ENCODE data around the gene PSMB7.

The PSMB7 gene

DNA sequence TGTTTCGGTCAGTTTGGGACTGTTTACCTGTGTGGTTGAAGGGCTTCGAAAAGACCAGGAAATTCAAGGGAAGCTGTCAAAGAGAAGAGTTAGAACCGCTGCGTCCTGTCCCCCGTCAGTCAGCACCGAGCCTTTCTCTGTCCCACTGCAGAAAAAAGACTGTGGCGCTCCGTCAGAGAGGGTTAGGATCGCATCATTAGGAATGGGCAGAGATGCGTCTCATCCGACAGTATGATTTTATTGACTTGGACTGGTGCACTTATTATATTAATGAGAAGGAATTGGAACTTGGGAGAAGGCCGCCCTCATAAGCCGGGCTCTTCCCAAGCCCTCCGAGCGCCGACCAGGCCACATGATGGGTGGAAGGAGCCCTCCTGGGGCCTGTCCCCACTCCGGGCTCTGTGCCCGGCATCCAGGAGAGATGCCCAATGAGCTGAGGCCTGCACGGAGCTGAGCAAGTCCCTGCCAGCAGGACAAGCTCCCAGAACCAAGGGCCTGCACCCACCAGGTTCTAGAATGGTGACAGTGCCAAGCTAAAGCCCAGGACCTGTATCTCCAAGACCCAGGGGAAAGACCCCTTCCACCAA lies 85.9 kb downstream of the PSMB7 start:
- in situ Hi-C loops (cut with MboI; ENCODE audit: low sequenced_read_pairs), result no loop called here

DNA sequence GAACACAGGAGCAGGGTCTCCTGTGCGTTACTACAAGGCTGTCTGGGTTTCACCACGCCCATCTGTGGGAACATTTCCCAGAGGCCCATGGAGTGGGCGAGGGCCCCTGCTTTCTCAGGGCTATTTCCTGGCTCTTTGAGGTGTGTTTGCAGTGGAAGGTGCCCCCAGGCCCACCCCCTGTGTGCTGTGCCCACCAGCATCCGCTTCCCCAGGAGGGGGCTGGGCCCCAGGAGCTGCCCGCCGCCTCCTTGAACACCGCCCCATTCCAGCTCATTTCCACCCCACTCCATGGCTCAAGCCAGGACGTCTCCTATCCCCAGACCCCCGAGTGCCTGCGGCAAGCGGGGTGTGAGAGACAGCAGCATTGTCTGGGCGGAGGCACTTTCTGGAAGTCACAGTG lies 87.0 kb downstream of the PSMB7 start:
- in situ Hi-C loops (cut with MboI; ENCODE audit: low sequenced_read_pairs), result no loop called here

DNA sequence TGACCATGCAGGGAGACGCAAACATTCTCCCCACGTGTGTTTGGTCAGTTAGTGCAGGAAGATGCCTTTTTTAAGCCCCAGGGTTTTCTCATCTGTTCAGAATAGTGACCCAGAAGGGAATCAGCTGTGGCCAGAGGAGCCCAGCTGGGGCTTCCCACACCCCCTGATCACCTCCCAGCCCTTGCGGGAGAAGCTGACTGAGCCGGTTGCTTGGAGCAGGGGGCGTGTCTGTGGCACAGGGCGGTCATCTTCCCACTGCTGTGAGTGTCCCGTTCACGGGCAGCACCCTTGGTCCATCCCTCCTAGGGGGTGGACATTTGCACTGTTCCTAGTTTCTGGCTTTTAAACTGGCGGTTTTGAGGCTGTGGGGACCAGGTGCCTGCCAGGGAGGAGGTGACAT lies 87.8 kb downstream of the PSMB7 start:
- in situ Hi-C loops (cut with MboI; ENCODE audit: low sequenced_read_pairs), result no loop called here

DNA sequence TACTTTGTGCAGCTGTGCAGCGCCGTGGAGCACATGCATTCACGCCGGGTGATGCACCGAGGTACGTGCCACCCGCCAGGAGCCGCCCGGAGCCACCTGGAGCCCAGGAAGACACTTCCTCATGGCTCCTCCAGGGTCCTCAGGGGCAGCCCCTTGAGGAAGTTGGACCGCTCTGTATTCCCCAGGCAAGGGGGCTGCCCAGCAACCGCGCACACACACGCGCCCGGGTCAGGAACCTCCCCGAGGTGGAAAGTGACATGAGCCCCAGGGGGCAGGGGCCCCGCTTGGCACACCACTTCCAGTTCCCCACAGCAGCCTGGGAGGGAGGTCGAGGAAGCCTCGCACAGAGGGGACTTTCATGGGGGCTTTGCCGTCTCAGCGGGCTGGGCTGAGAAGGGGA lies 88.9 kb downstream of the PSMB7 start:
- in situ Hi-C loops (cut with MboI; ENCODE audit: low sequenced_read_pairs), result no loop called here

DNA sequence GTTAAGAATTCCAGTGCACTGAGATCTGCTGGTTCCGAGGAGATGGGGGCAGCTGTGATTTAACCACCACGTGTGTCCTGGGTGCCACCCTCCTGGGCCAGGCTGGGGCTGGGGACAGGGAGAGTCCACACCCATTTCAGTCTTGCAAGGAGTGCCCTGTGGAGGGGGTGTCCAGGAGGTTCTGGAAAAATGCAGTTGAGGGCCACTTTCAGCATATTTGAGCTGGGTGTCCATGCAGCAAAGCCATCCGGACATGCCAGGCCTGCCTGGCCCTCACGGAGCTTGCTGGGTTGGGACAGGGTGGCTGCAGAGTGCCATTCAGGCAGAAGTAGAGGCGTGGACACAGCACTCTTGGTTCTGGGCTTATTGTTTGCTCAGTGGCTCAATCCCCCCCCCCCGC lies 89.4 kb downstream of the PSMB7 start:
- in situ Hi-C loops (cut with MboI; ENCODE audit: low sequenced_read_pairs), result no loop called here

DNA sequence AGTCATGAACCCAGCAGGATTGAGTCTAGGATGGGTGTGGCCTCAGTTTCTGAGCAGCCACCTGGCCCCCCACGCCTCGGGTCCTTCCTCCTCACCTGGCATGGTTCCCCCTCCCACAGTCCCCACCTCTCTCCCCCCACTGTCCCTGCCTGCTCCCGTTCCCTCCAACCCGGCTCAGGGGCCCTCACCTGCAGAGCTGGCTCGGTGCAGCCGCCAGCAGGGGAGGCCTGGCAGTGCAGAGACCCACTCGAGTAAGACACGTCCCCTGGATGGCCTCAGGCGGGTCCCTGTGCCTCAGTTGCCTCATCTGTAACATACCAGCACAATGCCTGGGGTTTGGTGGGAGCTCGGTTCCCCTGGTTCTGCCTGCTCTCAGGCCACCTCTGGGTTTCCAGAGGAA lies 91.3 kb downstream of the PSMB7 start:
- in situ Hi-C loops (cut with MboI; ENCODE audit: low sequenced_read_pairs), result no loop called here

DNA sequence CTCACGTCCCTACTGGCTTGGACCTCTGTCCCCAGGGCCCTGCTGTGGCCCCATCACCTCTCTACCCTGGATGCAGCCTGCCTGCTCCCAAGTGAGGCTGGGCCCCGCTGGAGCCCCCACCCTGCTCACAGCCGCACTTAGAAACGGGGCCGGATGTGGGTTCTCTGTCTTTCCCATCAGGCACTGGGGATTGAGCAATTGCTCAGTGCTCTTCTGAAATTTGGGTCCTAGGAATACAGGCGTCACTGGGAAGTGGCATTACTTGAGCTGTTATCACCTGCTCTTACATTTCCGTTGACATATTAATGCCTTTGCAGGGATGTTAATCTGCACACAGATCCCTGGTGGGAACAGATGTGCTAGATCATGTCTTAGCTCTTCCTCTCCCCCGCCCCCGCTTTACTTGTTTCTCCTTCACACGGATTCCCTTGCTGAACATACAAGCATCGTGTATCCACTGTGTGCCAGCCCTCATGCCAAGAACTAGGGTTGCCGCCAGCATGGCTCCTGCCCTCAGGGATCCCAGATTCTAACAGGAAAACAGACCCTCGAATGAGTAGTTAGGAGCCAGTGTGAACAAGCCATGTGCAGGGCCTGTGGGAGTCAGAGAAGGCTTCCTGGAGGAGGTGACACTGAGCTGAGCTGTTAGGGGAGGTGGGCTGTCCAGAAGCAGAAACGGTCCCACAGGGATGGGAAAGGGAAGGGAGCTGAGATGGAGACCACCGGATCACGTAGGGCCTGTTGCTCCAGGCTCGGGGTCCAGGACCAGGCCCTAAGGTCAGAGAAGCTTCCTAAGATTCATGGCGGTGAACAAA lies 92.4 kb downstream of the PSMB7 start:
- in situ Hi-C loops (cut with MboI; ENCODE audit: low sequenced_read_pairs), result no loop called here

DNA sequence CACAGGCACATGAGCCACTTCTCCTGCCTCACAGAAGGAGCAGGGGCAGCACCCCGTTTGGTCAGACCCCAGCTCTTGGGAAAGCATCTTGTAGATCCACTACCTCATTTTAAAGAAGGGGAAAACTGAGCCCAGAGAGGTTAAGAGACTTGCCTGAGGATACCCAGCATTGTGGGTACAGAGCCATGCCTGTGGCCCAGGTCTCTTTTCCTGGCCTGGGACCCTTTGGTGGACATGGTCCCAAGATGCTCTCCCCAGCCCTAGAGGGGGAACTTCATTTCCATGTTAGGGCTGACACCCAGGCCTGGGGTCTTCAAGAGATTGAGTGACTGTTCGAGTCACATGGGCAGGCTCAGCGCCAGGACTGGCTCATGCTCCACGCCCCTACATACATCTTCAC lies 93.3 kb downstream of the PSMB7 start:
- in situ Hi-C loops (cut with MboI; ENCODE audit: low sequenced_read_pairs), result no loop called here

DNA sequence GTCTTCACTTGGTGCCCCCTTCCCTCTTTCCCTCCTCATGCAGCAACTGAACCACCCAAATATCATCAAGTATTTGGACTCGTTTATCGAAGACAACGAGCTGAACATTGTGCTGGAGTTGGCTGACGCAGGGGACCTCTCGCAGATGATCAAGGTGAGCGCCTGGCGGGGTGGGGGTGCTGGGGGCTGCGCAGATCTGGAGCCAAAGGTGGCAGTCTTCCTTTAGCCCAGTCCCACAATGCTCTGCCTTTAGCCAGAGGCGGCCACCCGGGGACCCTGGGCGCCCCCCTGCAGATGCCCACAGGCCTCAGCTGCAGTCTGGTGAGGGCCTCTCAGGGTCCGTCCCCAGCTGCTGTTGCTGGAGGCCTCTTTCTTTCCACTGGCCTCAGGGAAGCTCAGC lies 93.8 kb downstream of the PSMB7 start:
- in situ Hi-C loops (cut with MboI; ENCODE audit: low sequenced_read_pairs), result no loop called here

DNA sequence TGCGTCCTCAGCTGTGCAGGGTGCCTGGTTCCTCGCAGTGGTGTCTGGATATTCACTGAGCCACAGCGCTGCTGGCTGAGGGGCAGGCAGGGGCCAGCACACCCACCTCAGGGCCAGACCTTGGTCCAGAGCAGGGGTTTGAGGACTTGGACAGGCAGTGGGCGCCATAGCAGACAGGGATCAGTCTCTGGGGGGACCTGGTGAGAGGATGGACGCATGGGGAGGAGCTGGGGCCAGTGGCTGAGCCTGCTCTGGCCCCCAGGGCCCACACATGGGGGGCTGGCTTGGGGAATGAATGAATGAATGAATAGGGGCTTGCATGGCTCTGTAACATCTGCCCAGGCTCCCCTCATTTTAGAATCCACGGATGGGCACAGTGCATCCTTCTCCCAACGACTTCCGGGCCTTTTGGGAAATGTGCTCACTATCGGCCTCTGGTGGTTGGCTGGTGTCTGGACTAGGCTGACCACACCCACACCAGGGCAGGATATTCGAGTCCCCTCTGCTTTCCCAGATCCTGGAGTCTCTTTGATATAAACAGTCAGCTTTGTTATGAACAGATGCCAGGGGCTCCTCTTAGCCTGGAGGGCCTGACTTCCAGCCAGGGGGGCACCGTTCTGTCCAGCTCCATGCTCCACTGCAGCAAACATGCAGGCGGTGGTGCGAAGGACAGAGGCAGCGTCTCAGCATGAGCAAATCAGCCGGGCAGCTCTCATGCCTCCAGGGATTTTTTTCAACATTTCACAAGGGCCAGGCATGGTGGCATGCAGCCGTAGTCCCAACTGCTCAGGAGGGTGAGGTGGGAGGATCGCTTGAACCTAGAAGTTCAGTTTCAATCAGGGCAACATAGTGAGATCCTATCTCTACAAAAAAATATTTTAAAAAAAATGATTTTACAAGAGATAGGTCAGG lies 94.9 kb downstream of the PSMB7 start:
- in situ Hi-C loops (cut with MboI; ENCODE audit: low sequenced_read_pairs), result no loop called here

DNA sequence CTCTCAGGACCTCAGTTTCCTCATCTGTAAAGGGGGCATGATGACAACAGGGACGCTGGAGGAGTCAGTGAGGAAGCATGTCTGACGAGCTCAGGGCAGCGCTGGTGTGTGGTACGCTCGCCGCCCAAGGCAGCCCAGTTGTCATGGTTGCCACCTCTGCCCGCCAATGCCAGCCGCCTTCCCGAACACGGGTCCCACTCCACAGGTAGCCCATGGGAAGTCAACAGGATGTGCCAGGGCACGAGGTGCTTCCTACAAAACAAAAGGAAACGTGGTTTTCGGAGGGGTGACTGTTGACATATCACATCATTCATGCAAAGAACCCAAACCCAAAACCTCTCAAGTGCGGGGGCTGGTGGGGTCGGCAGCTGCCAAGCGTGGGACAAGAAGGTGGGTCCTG lies 99.4 kb downstream of the PSMB7 start:
- in situ Hi-C loops (cut with MboI; ENCODE audit: low sequenced_read_pairs), result no loop called here

DNA sequence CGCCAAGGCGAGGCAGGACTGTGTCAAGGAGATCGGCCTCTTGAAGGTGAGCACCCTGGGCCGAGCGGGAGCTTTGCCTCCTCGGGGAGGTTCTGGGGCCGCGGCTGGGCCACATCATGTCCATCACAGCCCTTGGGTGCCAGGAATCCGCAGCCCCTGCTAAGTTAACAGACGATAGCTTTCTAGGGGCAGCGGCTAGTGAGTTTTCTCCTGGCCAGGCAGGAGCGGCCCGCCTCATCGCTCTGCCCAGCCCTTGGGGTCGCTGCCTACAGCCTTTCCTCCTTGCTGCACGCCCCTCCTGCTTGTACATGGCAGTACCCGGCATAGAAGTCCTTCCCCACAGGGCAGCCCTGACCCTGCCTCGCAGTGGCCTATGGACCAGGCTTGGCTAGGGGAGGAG lies 101.3 kb downstream of the PSMB7 start:
- in situ Hi-C loops (cut with MboI; ENCODE audit: low sequenced_read_pairs), result no loop called here

DNA sequence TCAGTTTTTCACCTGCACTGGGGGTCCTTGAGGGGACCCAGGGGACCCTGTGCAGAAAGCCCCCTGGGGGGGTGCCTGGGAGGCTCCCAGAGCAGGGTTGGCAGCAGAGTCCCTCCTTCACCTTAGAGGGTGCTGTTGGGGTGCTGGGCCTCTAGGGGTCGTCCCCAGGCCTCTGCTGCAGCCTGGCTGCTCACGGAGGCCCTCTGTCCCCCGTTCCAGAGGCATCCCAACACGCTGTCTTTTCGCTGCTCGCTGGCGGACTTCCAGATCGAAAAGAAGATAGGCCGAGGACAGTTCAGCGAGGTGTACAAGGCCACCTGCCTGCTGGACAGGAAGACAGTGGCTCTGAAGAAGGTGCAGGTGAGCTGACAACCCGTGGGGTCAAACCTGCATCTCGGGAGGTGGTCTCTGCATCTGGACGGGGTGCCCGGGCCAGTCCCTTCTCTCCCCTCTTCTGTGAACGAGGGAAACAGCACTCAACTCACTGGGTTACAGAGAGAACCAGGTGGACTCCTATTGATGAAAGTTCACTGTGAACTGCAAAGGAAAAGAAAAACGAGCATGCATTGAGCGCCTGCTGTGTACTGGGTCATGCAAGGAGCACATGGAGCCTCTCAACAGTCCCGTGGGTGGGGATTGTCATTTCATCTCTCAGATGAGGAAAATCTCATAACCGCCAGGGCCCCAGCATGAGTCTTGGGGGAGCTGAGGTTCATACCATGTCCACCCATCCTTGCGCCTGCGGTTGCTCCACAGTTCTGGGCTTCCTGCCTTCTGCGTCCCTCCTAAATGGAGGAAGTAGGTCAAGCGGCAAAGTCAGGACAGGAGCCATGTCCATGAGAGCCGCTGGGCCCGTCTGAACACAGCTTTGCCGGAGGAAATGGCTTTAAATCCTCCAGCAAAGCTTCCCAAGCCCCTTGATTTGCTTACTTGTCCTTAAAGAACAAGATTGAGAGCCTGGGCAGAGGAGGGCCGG lies 102.7 kb downstream of the PSMB7 start:
- in situ Hi-C loops (cut with MboI; ENCODE audit: low sequenced_read_pairs), result no loop called here

DNA sequence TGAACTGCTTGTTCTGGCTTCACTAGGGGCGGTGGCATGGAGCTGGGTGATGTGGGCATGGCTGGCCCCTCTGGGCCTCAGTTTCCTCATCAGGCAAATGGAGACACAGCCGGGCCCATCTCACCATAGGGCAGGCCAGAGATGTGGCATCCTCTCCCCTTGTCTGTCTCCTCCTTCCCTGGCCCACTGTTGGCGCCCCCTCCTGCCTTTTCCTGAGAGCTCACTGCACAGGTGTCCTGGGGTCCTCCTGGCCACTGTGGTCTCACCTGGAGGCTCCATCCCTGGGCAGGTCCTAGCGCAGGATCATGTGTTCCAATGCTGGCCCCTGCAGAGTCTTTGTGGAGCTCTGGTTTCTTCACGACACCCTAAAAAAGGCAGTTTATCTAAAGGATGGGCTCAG lies 104.0 kb downstream of the PSMB7 start:
- in situ Hi-C loops (cut with MboI; ENCODE audit: low sequenced_read_pairs), result no loop called here

DNA sequence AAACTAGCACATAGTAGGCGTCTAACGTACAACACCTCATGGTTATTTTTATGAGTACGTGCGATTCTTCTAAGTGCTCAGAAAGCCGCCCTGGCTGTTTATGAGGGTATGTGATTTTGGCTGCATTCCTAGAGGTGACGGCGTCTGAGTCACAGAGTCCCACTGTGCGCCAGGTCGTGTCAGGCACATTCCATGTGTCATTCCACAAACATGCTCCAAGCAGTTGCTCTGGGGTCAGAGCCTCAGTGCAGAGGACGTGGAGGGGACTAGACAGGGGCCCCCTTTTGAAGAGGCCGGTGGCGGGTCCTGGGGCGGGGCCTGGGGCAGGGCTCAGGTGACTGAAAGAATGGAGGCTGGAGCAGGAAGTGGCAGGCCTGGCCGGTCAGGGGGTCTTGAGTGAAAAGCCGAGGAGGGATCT lies 105.6 kb downstream of the PSMB7 start:
- in situ Hi-C loops (cut with MboI; ENCODE audit: low sequenced_read_pairs), result no loop called here

DNA sequence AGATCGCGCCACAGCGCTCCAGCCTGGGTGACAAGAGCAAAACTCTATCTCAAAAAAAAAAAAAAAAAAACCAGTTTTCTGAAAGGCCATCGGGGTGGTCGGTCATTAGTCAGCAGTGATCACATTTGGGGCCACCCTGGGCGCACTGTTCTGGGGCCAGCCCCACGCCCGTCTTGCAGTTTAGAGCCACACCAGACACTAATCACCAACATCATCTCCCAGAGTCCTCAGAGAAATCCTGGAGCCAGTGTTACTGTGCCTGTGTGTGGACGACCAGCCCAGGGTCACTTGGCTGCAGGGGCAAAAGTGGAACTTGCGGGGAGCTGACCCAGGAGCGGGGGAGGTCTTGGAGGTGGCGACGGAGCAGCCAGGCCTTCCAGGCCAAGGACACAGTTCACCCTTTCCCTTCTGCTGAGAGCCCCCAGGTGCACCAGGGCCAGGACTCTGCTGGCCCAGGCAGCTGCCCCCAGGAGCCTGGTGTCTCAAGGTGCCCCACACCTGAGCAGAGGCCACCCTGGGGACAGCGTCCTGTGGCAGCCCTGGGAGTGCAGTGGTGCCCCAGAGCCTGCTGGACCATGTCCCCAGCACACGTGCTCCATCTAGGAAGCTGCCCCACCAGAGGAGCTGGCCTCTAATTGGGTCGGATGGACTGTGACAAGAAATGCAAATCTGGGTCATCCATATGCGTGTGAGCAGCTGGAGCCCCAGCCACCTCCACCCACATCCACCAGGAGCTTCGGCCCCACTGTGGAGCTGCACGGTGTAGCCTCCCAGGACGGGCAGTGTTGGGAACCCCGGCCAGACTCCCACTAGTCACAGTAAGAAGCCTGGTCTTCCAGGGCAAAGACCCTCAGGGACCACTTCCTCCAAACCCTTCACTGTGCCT lies 106.4 kb downstream of the PSMB7 start:
- in situ Hi-C loops (cut with MboI; ENCODE audit: low sequenced_read_pairs), result no loop called here

DNA sequence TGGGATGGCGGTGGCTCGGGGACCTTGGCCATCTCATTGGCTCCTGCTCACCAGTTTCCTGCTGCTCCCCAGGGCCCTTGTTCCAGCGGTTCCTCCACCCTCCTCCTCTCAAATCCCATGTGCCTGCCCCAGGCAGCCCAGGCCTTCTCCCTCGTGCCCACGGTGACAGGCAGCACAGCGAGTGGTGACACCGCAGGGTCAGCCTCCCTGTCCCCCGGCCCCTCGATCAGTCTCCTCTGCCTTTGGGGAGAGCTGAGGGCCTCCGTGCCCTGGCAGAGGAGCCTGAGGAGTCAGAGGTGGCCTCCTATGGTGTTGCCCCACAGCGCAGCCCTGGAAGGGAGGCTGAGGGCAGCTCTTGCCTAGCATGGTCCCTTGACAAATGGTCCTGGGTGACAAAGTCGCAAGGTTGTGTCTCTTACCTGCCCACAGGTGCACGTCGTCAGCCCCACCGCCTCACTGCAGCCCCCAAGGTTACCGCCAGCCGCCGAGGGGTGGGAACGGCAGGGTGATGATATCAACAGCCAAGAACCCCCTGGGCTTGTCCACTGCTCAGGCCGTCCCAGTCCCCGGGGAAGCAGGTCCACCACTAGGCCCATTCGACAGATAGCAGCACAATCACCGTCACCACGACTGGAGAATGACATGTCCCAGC lies 107.7 kb downstream of the PSMB7 start:
- in situ Hi-C loops (cut with MboI; ENCODE audit: low sequenced_read_pairs), result no loop called here

DNA sequence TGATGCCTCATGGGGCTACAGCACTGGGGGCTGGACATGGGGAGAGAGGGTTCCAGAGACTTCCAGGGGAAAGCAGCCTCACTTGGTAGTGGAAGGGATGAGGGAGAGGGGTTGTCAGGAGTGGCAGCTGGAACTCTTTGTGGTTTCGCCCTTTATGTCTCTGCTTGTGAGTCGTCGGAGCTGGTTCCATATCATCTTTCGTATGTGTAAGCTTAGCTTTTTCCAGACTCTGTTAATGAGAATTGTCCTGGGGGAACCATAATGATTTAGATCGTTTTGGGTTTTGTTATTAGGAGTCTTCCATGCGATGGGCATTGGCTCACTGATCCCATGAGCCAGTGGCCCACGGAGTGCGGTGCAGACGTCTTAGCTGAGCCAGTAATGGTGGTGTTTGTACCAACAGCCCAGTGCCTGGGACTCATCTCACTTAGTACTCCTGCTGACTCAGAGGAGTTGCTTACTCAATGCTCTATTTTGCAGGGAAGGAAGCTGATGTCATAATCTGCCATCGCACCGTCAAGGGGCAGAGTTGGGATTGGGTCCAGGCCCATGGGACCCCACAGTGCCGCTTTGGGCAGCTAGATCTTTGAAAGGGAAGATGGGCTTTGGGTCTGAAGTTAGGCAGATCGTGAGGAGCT lies 109.0 kb downstream of the PSMB7 start:
- in situ Hi-C loops (cut with MboI; ENCODE audit: low sequenced_read_pairs), result no loop called here

DNA sequence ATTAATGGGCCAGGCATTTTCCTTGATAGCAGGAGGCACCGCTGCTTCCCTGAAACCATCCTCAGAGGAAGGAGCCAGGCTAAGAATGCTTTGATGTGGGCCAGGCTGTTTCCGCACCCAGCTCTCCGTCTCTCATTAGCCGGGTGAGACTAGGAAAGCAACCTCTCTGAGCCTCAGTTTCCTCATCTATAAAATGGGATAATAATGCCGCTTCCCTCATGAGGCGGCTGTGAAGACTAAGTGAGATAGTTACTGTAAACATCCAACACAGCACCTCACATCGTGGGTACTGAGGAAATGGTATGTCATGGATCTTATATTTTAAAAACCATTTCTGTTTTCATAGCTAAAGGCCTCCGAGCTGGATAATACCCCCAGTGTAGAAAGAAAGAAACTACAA lies 111.0 kb downstream of the PSMB7 start:
- in situ Hi-C loops (cut with MboI; ENCODE audit: low sequenced_read_pairs), result no loop called here
